Raji (cell line): ENCODE measurements around the gene ZNF276.
A peak's percentile ranks its signal among the peaks of the same experiment; 100 is the strongest.

Source experiments
- POLR2A ChIP-seq: IDR thresholded peaks from 2 replicates; pipeline ENCODE4 v1.6.1; 2011; ENCODE audit warnings: low read depth, low read length, control low read depth; ENCODE audit not compliant: insufficient read depth

Gene ZNF276

DNA sequence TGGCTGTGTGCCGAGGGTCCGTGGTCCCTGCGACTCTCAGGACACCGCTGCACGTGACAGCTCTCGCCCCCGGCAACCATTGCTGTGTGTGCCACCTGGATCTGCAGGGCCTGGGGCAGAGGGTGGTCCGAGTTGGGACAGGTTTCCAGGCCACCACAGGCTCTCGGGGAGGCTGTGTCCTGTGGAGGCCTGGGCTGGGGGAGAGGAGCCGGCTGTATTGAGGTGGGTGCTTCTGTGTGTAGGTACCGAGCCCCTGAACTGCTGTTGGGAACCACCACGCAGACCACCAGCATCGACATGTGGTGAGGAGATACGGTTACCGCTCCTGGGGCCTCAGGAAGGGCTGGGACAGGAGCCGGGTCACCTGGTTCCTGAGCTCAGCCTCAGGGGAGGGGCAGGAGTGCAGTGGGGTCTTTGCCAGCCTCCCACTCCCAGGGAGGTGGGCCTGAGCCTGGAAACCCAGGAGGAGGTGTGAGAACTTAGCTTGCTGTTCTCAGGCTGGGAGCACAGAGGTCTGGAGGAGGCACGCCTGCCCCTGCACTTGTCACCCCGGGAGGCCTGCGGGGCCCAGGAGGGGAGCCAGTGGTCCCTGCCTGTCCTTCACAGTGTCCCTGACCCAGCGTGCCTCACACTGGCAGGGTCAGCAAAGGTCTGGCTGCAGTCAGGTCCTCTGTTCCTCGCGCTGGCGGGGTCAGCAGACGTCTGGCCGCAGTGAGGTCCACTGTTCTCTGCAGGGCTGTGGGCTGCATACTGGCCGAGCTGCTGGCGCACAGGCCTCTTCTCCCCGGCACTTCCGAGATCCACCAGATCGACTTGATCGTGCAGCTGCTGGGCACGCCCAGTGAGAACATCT lies 27.2 kb upstream of the ZNF276 start:
- TF ChIP-seq POLR2A, result no peak

DNA sequence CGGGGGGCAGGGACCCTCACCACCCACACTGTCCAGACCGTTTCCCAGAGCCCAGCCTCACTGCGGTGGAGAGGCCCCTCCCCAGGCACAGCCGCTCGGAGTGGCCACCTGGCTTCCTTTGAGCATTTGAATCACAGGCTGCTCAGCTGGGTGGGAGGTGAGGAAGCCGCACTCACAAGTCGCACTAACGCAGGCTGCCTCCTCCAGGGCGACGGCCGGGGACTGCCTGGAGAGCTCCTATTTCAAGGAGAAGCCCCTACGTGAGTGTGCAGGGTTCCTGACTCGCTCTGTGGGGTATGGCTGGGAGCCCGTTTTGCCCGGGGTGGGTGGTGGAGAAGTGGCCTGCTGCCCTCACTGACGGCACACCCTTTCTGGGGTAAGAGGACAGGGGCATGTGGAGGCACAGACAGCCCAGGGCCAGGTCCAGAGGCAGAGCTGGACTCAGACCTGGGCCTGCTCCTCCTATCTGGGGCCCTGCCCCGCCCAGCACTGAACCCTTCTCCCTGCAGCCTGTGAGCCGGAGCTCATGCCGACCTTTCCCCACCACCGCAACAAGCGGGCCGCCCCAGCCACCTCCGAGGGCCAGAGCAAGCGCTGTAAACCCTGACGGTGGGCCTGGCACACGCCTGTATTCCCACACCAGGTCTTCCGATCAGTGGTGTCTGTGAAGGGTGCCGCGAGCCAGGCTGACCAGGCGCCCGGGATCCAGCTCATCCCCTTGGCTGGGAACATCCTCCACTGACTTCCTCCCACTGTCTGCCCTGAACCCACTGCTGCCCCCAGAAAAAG lies 26.1 kb upstream of the ZNF276 start:
- TF ChIP-seq POLR2A, result no peak

DNA sequence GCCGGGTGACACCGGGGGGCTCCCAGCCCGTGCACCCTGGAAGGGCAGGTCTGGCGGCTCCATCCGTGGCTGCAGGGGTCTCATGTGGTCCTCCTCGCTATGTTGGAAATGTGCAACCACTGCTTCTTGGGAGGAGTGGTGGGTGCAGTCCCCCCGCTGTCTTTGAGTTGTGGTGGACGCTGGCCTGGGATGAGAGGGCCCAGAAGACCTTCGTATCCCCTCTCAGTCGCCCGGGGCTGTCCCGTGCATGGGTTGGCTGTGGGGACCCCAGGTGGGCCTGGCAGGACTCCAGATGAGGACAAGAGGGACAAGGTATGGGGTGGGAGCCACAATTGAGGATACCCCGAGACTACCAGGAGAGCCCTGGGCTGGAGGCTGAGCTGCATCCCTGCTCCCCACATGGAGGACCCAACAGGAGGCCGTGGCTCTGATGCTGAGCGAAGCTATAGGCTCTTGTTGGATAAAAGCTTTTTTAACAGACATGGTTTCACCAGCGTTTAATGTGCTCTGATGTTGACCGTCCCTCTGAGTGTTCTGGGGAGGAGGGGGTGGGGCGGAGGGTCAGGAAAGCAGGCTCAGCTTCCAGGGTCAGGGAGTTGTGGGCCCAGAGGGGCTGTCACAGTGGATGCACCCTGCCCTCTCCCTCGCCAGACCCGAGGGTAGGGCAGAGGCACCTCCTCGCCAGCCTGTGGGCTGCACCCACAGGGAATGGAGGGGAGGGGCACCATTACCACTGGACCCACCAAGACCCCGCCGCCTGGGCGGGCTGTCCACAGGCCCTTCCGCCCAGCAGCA lies 25.3 kb upstream of the ZNF276 start:
- no peak for TF ChIP-seq POLR2A

DNA sequence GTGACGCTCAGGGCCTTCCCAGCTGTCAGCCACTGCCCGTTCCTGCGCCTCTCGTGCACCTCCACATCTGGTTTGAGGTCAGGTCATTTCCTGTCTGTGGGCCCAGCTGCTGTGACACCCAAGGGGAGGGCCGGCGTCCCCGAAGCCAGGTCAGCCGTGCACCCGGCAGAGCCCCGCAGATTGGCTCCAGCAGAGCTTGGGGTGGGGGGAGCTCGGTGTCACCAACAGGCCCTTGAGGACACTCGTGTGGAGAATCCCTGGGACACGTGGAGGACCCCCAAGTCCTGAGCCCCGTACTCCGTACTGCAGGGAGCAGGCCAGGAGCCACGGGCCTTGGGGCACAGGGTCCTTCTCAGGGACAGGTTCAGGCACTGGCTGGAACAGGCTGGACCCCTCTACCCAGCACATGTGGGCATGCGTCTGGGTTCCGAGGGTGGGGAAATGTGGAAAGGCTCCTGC lies 24.6 kb upstream of the ZNF276 start:
- no peak; the same call in 1 of the 2 replicates for TF ChIP-seq POLR2A

DNA sequence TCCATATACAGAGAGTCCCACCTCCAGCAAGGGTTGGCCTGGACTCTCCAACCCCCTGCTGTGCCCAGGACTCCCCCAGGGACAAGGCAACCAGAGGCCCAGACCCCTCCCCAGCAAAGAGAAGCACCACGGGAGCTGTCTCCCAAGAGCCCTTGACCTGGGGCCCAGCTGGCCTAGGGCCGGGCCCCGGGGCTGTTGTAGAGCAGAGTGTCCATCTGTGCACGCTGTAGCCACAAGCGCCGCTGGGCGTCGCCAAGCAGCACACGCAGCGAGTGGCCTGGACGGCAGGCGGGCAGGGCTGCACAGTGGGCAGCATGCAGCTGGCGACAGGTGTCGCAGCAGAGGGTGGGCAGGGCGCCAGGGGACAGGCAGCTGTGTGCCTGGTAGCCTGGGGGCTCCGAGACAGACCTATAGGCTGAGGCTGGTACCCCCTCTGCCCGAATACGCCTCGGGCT lies 24.1 kb upstream of the ZNF276 start:
- TF ChIP-seq POLR2A, result no peak

DNA sequence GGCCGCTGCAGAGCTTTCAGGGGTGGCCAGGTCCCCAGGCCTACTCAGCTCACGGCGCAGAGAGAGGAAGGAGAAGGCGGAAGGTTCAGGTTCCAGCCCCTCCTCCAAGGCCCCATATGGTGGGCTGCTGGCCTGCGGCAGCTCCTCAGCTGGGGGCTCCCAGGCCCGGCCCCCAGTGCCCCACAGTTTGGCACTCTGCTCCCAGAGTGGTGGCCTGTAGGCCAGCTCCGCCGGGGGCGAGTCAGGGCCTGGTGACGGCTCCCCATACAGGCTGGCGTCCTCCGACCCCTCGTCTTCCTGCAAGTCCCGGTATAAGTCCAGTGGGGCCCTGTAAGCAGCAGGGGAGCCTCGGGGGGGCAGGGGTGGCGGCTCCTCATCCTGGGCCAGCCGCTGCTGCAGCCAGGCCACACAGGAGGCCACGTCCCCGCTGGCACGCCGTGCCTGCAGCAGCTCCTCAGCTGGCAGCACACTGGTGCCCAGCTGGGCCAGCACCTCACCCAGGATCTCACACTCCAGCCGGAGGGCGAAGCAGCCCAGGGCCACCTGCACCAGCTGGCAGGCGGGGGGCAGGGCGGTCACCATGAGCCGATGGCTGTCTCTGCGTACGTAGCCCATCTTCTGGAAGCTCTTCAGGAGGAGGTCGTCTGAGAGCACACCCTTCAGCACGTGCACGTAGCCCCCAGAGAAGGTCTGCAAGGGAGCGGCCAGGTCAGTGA lies 23.6 kb upstream of the ZNF276 start:
- no peak for TF ChIP-seq POLR2A

DNA sequence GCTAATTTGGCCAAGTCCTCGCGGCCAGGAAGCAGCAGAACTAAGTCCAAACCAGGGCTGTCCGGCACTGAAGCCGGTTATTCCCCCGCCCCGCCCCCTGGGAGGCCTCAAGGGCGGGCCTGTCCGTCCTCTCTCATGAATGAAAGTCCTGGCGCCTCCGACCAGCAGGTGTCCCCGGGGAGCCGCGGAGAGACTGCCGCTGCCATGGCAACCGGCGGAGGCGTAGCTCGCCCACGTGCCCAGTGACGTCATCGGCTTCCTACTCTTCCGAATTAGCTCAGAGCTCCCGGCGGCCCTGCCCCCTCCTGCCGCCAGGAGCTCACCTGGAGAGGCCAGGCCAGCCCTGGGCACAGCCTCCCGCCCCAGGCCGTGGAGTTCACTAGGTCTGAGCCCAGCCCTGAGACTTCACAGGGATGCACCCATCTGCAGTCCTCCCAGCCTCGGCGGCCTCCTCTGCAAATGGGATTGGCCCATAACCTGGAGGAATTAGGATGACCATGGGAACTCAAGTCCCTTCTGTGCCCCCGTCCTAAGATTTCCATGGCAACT lies 21.2 kb upstream of the ZNF276 start:
- TF ChIP-seq POLR2A, result 0 out of 2 replicates have a peak, but pooled peaks have one; percentile 28

DNA sequence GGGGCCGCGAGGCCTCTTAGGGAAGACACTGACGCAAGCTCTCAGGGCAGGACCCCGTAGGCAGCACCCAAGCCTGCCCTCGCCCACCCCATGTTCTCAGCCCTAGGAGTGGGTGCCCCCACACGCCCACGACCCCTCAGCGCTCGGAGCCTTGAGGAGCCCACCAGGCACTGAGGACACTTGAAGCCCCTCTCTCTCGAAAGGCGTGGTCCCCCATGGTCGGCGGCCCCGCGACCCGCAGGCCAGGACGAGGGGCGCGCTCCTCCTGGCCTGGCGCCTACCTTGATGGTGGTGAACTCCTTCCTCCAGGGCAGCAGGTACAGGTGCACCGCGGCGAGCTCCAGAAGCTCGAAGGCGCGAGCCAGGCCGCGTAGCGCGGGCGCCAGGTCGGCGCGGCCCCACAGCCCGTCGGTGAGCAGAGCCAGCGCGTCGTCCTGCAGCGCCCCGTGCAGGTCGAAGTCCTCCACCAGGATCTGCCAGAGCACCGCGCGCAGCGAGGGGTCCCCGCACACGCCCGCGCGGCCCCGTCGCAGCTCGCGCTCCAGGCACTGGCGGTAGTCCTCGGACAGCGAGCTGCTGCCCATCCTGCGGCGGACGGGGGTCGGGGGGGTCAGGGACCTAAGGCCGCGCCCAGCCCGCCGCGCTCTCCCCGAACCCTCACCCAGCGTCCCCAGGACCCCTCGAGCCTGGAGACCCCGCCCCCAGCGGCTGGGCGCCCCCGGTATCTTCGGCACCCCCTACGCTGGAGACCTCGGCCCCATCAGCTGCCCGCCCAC lies 20.5 kb upstream of the ZNF276 start:
- TF ChIP-seq POLR2A, result no peak

DNA sequence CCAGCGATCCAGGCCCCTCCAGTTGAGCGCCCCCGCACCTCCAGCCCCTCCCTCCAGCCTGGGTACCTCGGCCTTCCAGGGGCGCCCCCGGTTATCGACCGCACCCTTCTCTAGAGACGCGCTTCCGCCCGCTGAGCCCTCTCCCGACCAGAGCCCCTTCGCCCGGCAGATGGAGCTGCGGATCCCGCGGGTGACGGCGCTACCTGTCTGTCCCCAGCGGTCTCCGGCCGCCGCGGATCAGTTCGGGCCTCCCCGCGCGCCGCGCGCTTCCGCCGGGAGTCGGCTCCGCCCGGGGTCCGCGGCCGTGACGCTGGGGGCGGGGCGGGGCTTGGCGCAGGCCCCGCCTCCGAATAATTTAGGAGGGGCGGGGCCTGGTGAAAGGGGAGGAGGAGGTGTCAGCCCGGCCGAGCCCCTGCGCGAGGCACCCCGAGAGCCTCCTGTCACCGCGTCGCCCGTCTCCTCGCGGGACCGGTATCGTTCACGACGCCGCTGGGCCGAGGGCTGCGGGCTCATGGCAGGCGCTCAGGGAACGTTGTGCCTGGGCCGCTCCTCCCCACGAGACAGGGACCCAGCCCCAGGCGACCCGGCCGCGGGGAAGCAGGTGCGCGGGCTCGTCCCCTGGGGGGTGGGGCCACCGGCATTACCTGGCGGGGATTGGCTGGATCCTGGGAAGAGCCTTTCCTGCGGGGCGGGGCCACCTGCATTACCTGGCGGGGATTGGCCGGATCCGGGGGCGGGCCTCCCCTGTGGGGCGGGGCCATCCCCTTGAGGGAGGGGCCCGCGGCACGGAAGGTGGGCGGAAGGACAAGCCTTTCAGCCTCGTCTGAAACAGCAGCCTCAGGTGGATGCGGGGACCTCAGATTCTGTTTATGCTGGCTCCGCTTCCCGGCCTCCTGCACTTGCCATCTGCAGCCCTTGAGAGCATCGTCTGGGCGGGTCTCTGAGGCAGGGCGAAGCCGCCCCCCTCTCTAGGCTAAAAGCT lies 19.6 kb upstream of the ZNF276 start, which contains the start of gene SPATA2L:
Gene SPATA2L (minus strand): TSS at position 281 of the 982 bp plus-strand sequence. CDS start 473 bp downstream, outside the sequence.
- peak; percentile 70 for TF ChIP-seq POLR2A

DNA sequence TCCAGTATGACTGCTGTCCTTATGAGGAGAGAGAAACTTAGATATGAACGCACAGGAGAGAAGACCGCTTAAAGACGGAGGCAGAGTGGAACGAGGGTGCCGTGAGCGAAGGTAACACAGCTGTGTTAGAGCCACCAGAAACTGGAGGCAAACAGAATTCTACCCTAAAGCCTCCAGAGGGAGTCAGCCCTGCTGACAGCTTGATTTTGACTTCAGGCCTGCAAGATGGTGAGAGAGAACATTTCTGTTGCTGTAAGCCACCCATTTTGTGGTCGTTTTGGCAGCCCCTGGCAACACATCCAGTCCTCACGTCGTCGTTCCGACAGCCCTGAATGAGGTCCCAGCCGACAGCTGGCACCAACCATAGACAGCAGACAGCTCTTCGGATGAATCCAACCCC lies 17.1 kb upstream of the ZNF276 start:
- no peak for TF ChIP-seq POLR2A

DNA sequence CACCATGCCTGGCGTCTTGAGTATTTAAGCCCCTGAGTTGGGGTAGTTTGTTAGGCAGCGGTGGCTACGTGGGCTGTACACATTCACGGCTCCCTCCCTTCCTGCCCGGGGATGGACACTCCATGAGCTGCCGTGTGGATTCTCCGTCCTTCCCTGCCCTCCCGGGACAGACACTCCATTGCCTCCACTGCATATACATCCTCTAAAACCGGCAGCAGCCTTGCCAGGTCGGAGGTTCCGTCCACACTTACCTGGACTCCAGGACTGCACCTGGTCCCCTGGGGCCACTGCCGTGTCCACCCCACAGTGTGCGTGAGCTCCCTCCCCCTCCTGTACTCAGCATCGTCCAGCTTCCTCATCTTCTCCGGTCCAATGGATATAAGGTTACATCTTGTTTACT lies 16.3 kb upstream of the ZNF276 start:
- no peak for TF ChIP-seq POLR2A

DNA sequence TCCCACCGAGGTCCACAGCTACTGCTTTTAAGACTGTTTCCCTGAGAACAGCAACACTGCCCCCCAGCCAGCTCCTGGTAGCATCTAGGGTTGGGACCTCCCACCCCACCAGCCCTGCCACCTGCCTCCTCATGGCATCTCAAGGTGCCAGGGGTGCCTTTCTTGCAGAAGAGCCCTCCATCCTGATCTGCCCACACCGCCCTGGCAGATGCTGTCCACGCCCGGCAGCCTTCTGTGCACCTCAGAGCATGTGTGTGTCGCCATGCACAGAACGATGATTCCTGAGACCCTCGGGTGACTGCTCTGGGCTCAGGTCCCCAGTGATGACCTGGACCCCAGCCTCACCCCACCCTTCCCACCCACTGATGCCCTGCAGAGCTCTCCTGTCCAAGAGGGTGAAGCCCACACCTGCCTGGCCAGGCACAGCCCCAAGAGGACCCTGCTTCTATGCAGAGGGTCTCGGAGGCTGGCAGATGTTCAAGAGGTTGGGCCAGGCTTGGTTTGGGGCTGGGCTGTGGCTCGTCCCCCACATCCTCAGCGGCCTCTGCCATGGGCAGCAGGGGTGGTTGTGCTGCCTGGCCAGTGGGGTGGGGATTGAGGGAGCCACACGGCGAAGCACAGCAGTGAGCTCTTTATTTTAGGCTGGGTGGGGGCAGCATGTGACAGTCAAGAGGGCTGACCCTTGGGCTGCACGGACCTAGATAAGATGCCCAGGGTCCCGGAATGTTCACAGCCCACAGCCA lies 14.6 kb upstream of the ZNF276 start:
- TF ChIP-seq POLR2A, result no peak

DNA sequence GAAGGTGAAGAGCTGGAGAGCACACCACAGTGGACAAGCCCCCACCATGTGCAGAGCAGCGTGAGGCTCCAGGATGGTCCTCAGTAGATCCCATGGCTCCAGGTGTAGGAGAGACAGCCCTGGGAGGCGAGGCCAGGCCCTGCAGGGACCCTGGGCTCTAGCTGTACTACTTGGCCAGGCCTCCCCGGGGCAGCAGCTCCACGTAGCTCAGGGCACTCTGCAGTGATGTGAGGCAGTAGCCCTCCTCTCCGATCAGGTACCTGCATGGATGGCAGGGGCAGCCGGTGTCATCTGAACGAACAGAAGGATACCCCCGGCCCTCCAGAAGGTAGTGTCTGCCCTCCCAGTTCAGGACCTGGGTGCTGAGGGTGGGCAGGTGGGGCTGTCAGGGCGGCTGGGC lies 13.6 kb upstream of the ZNF276 start:
- TF ChIP-seq POLR2A, result no peak
